H1 (cell line): ENCODE measurements around the gene TTC28. TPM values are rescaled to one million over a fixed set of nuclear protein-coding genes. Genes with fewer than 3 reads are reported as not detected.

ENCODE experiments used
- CTCF ChIA-PET: fragments of 300-600 bp; sonication (Branson Sonifier 250); formaldehyde crosslinking; loops from one replicate; lab custom pipeline; 2021; ENCODE audit not compliant: partially characterized antibody; lab: Charles Lee
- POLR2A ChIA-PET: fragments of 300-600 bp; sonication (Branson Sonifier 250); formaldehyde crosslinking; loops from one replicate; lab custom pipeline; 2021; ENCODE audit warnings: inconsistent platforms; ENCODE audit not compliant: partially characterized antibody; lab: Charles Lee
- DNase-seq, 2 experiments: peaks; one replicate each; pipeline versions ENCODE4 v3.0.0 to v3.0.0-alpha.2; 2010 to 2022; ENCODE audit warnings: low spot score in 2 of 2, low read depth in 1 of 2, mixed read lengths in 1 of 2
- FAIRE-seq: peaks from 2 replicates; lab custom pipeline; 2011; peaks lifted over from hg19 to GRCh38; lab: Jason Lieb, UNC
- H2AFZ ChIP-seq: 2 replicates; pipeline ENCODE4 v1.8.1; 2012; ENCODE audit warnings: low read length, inconsistent platforms
- H2AK5ac ChIP-seq: 2 replicates; pipeline ENCODE4 v1.6.1; 2013; ENCODE audit warnings: low read depth, low read length
- H2BK120ac ChIP-seq: replicated peaks from 2 replicates; pipeline ENCODE3; 2013; ENCODE audit warnings: low read depth, low read length, inconsistent platforms
- H2BK12ac ChIP-seq: 2 replicates; pipeline ENCODE4 v1.6.1; 2013; ENCODE audit warnings: low read depth, low read length
- H2BK15ac ChIP-seq: 2 replicates; pipeline ENCODE4 v1.6.1; 2013; ENCODE audit warnings: low read length
- H2BK20ac ChIP-seq: 2 replicates; pipeline ENCODE4 v1.6.1; 2013; ENCODE audit warnings: low read length
- H2BK5ac ChIP-seq: 2 replicates; pipeline ENCODE4 v1.6.1; 2013; ENCODE audit warnings: low read depth, low read length
- H3K14ac ChIP-seq: 2 replicates; pipeline ENCODE4 v1.6.1; 2013; ENCODE audit warnings: inconsistent platforms; ENCODE audit not compliant: insufficient read length
- H3K18ac ChIP-seq: 2 replicates; pipeline ENCODE4 v1.6.1; 2013; ENCODE audit warnings: low read length; ENCODE audit errors: extremely low read depth
- H3K23ac ChIP-seq: 2 replicates; pipeline ENCODE4 v1.6.1; 2013; ENCODE audit warnings: inconsistent platforms; ENCODE audit not compliant: insufficient read length
- H3K23me2 ChIP-seq: 2 replicates; pipeline ENCODE4 v1.6.1; 2013; ENCODE audit warnings: low read depth, low read length
- H3K27ac ChIP-seq: 2 replicates; pipeline ENCODE4 v1.6.1; 2011; ENCODE audit warnings: low read depth, low read length, inconsistent platforms
- H3K27me3 ChIP-seq, 4 experiments: replicated peaks in 1 of 4; 1 replicate in 1 of 4; 2 replicates in 3 of 4; pipeline versions ENCODE4 v1.6.1 to v1.8.1; 2011 to 2013; ENCODE audit warnings: low read length in 3 of 4, mild to moderate bottlenecking in 3 of 4, inconsistent platforms in 2 of 4, mixed read lengths in 2 of 4, moderate library complexity in 1 of 4; ENCODE audit not compliant: control insufficient read depth in 3 of 4, insufficient read depth in 3 of 4; ENCODE audit errors: extremely low read depth in 1 of 4
- H3K36me3 ChIP-seq, 4 experiments: 2 replicates each; pipeline versions ENCODE4 v1.6.1 to v1.8.1; 2011 to 2013; ENCODE audit warnings: mild to moderate bottlenecking in 4 of 4, low read length in 3 of 4, moderate library complexity in 2 of 4, control low read depth in 1 of 4, inconsistent platforms in 1 of 4; ENCODE audit not compliant: insufficient read depth in 4 of 4, control insufficient read depth in 2 of 4
- H3K4ac ChIP-seq: replicated peaks from 2 replicates; pipeline ENCODE3; 2013; ENCODE audit warnings: low read length, low read depth, mixed read lengths, inconsistent platforms; ENCODE audit not compliant: insufficient read length
- H3K4me1 ChIP-seq, 4 experiments: replicated peaks in 1 of 4; 1 replicate in 1 of 4; 2 replicates in 3 of 4; pipeline versions ENCODE4 v1.6.1 to v1.8.1; 2011 to 2013; ENCODE audit warnings: low read length in 3 of 4, inconsistent platforms in 2 of 4, mixed read lengths in 1 of 4; ENCODE audit not compliant: insufficient read depth in 4 of 4, control insufficient read depth in 3 of 4
- H3K4me2 ChIP-seq, 2 experiments: 2 replicates each; pipeline versions ENCODE4 v1.6.1 to v1.8.1; 2011 to 2013; ENCODE audit warnings: low read depth in 2 of 2, low read length in 2 of 2, control low read depth in 1 of 2, inconsistent platforms in 1 of 2, mild to moderate bottlenecking in 1 of 2; ENCODE audit not compliant: insufficient read depth in 1 of 2
- H3K4me3 ChIP-seq, 4 experiments: fragments of 200-600, 300-600 bp in 1 of 4; sonication (generic), shearing (Covaris generic), sonication (Bioruptor Twin) in 1 of 4; 2 replicates each; pipeline versions ENCODE4 v1.5.1 to v1.8.1; 2011 to 2016; ENCODE audit warnings: low read length in 4 of 4, low read depth in 3 of 4, control low read depth in 2 of 4, inconsistent platforms in 2 of 4, mild to moderate bottlenecking in 2 of 4, mixed read lengths in 1 of 4, moderate library complexity in 1 of 4; ENCODE audit not compliant: insufficient read depth in 2 of 4; ENCODE audit errors: extremely low read depth in 1 of 4
- H3K56ac ChIP-seq: replicated peaks from 2 replicates; pipeline ENCODE3; 2013; ENCODE audit warnings: low read depth, mild to moderate bottlenecking, mixed read lengths, low read length, inconsistent platforms; ENCODE audit not compliant: insufficient read length
- H3K79me1 ChIP-seq: 2 replicates; pipeline ENCODE4 v1.6.1; 2013; ENCODE audit warnings: low read depth, low read length, control low read depth
- H3K79me2 ChIP-seq, 2 experiments: 2 replicates each; pipeline versions ENCODE4 v1.6.1 to v1.8.1; 2012 to 2013; ENCODE audit warnings: low read length in 2 of 2, mild to moderate bottlenecking in 2 of 2, inconsistent platforms in 1 of 2; ENCODE audit not compliant: insufficient read depth in 2 of 2, control insufficient read depth in 1 of 2
- H3K9ac ChIP-seq, 4 experiments: replicated peaks in 1 of 4; 1 replicate in 1 of 4; 2 replicates in 3 of 4; pipeline versions ENCODE4 v1.6.1 to v1.8.1; 2011 to 2013; ENCODE audit warnings: low read depth in 3 of 4, low read length in 3 of 4, control low read depth in 2 of 4, mild to moderate bottlenecking in 2 of 4, moderate library complexity in 2 of 4, inconsistent platforms in 1 of 4; ENCODE audit errors: extremely low read depth in 1 of 4
- H3K9me3 ChIP-seq, 2 experiments: 2 replicates each; pipeline versions ENCODE4 v1.6.1 to v1.8.1; 2012 to 2013; ENCODE audit warnings: mild to moderate bottlenecking in 2 of 2, moderate library complexity in 2 of 2, control low read depth in 1 of 2, inconsistent platforms in 1 of 2, low read depth in 1 of 2, low read length in 1 of 2, mixed read lengths in 1 of 2; ENCODE audit not compliant: insufficient read depth in 2 of 2
- H4K20me1 ChIP-seq, 2 experiments: replicated peaks in 1 of 2; 2 replicates each; pipeline versions ENCODE3 to v1.8.1; 2011 to 2013; ENCODE audit warnings: inconsistent platforms in 2 of 2, low read length in 2 of 2, mild to moderate bottlenecking in 1 of 2; ENCODE audit not compliant: insufficient read depth in 2 of 2, control insufficient read depth in 1 of 2
- H4K5ac ChIP-seq: 2 replicates; pipeline ENCODE4 v1.6.1; 2013; ENCODE audit warnings: low read length, low read depth, mixed read lengths, inconsistent platforms; ENCODE audit not compliant: insufficient read length
- H4K8ac ChIP-seq: 2 replicates; pipeline ENCODE4 v1.8.0; 2013; ENCODE audit warnings: mild to moderate bottlenecking, moderate library complexity, low read length, inconsistent platforms; ENCODE audit not compliant: insufficient read depth; ENCODE audit errors: extremely low read depth
- H4K91ac ChIP-seq: replicated peaks from 2 replicates; pipeline ENCODE3; 2013; ENCODE audit warnings: low read length, mixed read lengths, inconsistent platforms; ENCODE audit not compliant: insufficient read length
- CTCF ChIP-seq, 3 experiments: IDR thresholded peaks; 1 replicate in 2 of 3; 2 replicates in 1 of 3; pipeline versions ENCODE4 v1.5.1 to v1.6.1; 2011; ENCODE audit warnings: low read length in 3 of 3, mild to moderate bottlenecking in 3 of 3, inconsistent platforms in 2 of 3, low read depth in 1 of 3, moderate library complexity in 1 of 3; ENCODE audit not compliant: insufficient read depth in 1 of 3; ENCODE audit errors: control extremely low read depth in 1 of 3
- EZH2 ChIP-seq: fragments of 200-600 bp; sonication (generic); IDR thresholded peaks from 2 replicates; pipeline ENCODE4 v1.7.1; 2012; ENCODE audit warnings: low read depth, mild to moderate bottlenecking, moderate library complexity, low read length, inconsistent platforms; ENCODE audit not compliant: severe bottlenecking
- POLR2AphosphoS5 ChIP-seq: IDR thresholded peaks from 2 replicates; pipeline ENCODE4 v1.6.1; 2011; ENCODE audit warnings: low read depth, low read length
- RAD21 ChIP-seq, 2 experiments: IDR thresholded peaks in 1 of 2; conservative IDR thresholded peaks in 1 of 2; 2 replicates each; pipeline ENCODE4 v1.6.1; 2011; ENCODE audit warnings: low read depth in 2 of 2, low read length in 2 of 2, improper control_type of control experiment in 1 of 2, inconsistent platforms in 1 of 2, mild to moderate bottlenecking in 1 of 2, moderate library complexity in 1 of 2
- RNF2 ChIP-seq: fragments of 200-900, 300-1000 bp; sonication (generic); IDR thresholded peaks from 2 replicates; pipeline ENCODE4 v1.7.1; 2016; ENCODE audit warnings: borderline replicate concordance, low read depth, mild to moderate bottlenecking, antibody characterized with exemption, low read length; ENCODE audit not compliant: poor library complexity, severe bottlenecking; ENCODE audit errors: missing control alignments
- RXRA ChIP-seq: IDR thresholded peaks from 2 replicates; pipeline ENCODE4 v1.6.1; 2011; ENCODE audit warnings: low read depth, mild to moderate bottlenecking, low read length, moderate library complexity; ENCODE audit not compliant: insufficient read depth
- SP1 ChIP-seq: IDR thresholded peaks from 2 replicates; pipeline ENCODE4 v1.6.1; 2011; ENCODE audit warnings: low read depth, low read length
- SRF ChIP-seq: IDR thresholded peaks from 2 replicates; pipeline ENCODE4 v1.6.1; 2011; ENCODE audit warnings: mild to moderate bottlenecking, low read depth, low read length, moderate library complexity
- TAF1 ChIP-seq: IDR thresholded peaks from 2 replicates; pipeline ENCODE4 v1.6.1; 2011; ENCODE audit warnings: mild to moderate bottlenecking, low read depth, low read length
- TAF7 ChIP-seq: optimal IDR thresholded peaks from 2 replicates; pipeline ENCODE3; 2011; ENCODE audit warnings: low read depth, mild to moderate bottlenecking, inconsistent platforms, low read length, moderate library complexity, borderline replicate concordance
- WGBS, 2 experiments: shearing (Covaris generic) in 1 of 2; methylation state at CpG; one replicate each; pipeline versions ENCODE4 v1.1.6 to v1.1.7; 2013 to 2015; ENCODE audit warnings: low lambda C conversion rate in 2 of 2, mixed read lengths in 2 of 2, inconsistent platforms in 1 of 2, low coverage in 1 of 2, missing lambda C conversion rate in 1 of 2; ENCODE audit not compliant: insufficient replicate concordance in 2 of 2, insufficient coverage in 1 of 2, insufficient read length in 1 of 2; ENCODE audit errors: extremely low coverage in 1 of 2, missing lambda C conversion rate in 1 of 2; 5-methylcytosine and 5-hydroxymethylcytosine counted together
- polyA plus RNA-seq, 7 experiments: library from polyadenylated mRNA; depleted of rRNA in 3 of 7; stranded (reverse) in 5 of 7; unstranded in 2 of 7; fragments of >200 nt in 5 of 7; fragments of 200-250 nt in 2 of 7; gene quantifications; 1 replicate in 5 of 7; 2 replicates in 1 of 7; 4 replicates in 1 of 7; pipeline versions ENCODE4 v1.2.1 to v1.2.3, GENCODE V29; 2011 to 2013; ENCODE audit warnings: missing spikeins in 2 of 7, mixed read lengths in 2 of 7
- total RNA-seq: library from RNA; stranded (reverse); fragmentation: NEBNext Ultra II Directional; extraction: Animal tissue kit (Norgen Biotek cat#: 25700); gene quantifications from 2 replicates; pipeline ENCODE4 v1.2.1, GENCODE V29; 2021
- TF ChIP-seq, protein P1 (sequence below): IDR thresholded peaks from 2 replicates; pipeline ENCODE4 v1.6.1; 2012; ENCODE audit warnings: inconsistent platforms

Gene TTC28
- total and polyA plus RNA-seq, 2 of the 8 experiments (the other 6 are each of a cell fraction or from before 2014, with no cell fraction given), result 2.6 to 12.6 TPM

GRCh38 chr22:28125799-28126198 lies 553.8 kb downstream of the TTC28 start:
- H3K4me2 ChIP-seq, result no peak overlapping the region
- no peaks in the 10 kb centered on the region for H3K79me1 ChIP-seq
- no peaks in the 10 kb centered on the region for H4K20me1 ChIP-seq
- H3K27ac ChIP-seq, result no peak overlapping the region
- no peak overlapping the region for H3K23ac ChIP-seq
- H4K91ac ChIP-seq, result no peak overlapping the region
- no peak overlapping the region for H2BK12ac ChIP-seq
- H3K4ac ChIP-seq, result no peak overlapping the region
- peaks cover 0 to 13% (median 10%) of the 10 kb centered on the region in 4 experiments; a peak in 5 of 7 replicates for H3K4me1 ChIP-seq
- H2AFZ ChIP-seq, result no peak overlapping the region
- ChIA-PET POLR2A (no interaction called here), CTCF (no interaction called here)
- no peak overlapping the region for H2BK120ac ChIP-seq
- no peak for FAIRE-seq
- no peaks in the 10 kb centered on the region for H3K27me3 ChIP-seq
- H3K14ac ChIP-seq, result no peak overlapping the region
- no peak overlapping the region for H3K18ac ChIP-seq
- no peak overlapping the region for H2BK20ac ChIP-seq
- 82% methylated on average over 2 of the region's 2 CpGs; no CpG with 5 or more reads in 1 of the 2 experiments for WGBS, 2 experiments
- H3K23me2 ChIP-seq, result no peaks in the 10 kb centered on the region
- H3K9ac ChIP-seq, result no peak overlapping the region
- H3K36me3 ChIP-seq, result no peaks in the 10 kb centered on the region
- no peaks in the 10 kb centered on the region for H3K79me2 ChIP-seq
- no peak for DNase-seq
- no peak overlapping the region for H2BK5ac ChIP-seq
- H3K56ac ChIP-seq, result no peak overlapping the region
- H3K9me3 ChIP-seq, result no peaks in the 10 kb centered on the region
- no peak overlapping the region for H4K5ac ChIP-seq
- H4K8ac ChIP-seq, result no peak overlapping the region
- H2BK15ac ChIP-seq, result no peak overlapping the region
- no peak overlapping the region for H2AK5ac ChIP-seq
- no peak overlapping the region for H3K4me3 ChIP-seq
- TF ChIP-seq EZH2 (no peak), CTCF (IDR thresholded peaks at IDR 0.05; ENCODE audit: control extremely low read depth in 1 of 3, insufficient read depth in 1 of 3, low read depth in 1 of 3, low read length in 3 of 3) (no peak), SRF (no peak), POLR2AphosphoS5 (no peak), RXRA (no peak), RAD21 (IDR thresholded peaks at IDR 0.05 in 1 of 2, conservative IDR thresholded peaks at IDR 0.05 in 1 of 2; ENCODE audit: low read depth in 2 of 2, low read length in 2 of 2) (no peak), TAF1 (no peak), RNF2 (no peak), TAF7 (no peak), SP1 (no peak)
- TF ChIP-seq, protein P1, sequence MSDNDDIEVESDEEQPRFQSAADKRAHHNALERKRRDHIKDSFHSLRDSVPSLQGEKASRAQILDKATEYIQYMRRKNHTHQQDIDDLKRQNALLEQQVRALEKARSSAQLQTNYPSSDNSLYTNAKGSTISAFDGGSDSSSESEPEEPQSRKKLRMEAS, result no peak
